ENCODE measurements around the gene GPS2.
A peak's percentile ranks its signal among the peaks of the same experiment; 100 is the strongest.

Gene GPS2

GRCh38 chr17:7329374-7329996, 14.3 kb upstream of the GPS2 start:
- H3K4me1 ChIP-seq (ENCODE audit: insufficient read depth, low read length, poor library complexity, severe bottlenecking) = peaks cover 25% of the 10 kb centered on the region
- peak overlapping the region; percentile 77 for H3K4me2 ChIP-seq (ENCODE audit: low read depth, low read length, poor library complexity, severe bottlenecking)
- H3K9ac ChIP-seq (ENCODE audit: low read depth, low read length, poor library complexity, severe bottlenecking) = peak overlapping the region; percentile 76
- H3K79me2 ChIP-seq (ENCODE audit: insufficient read depth, low read length) = peaks cover 21% of the 10 kb centered on the region
- no peaks in the 10 kb centered on the region for H3K9me3 ChIP-seq (ENCODE audit: insufficient read depth, low read depth, low read length)
- no peaks in the 10 kb centered on the region for H3K27me3 ChIP-seq (ENCODE audit: insufficient read depth, low read length, poor library complexity, severe bottlenecking)
- H3K9me2 ChIP-seq (replicated peaks; ENCODE audit: low read depth, low read length) = no peaks in the 10 kb centered on the region
- H3K36me3 ChIP-seq (ENCODE audit: insufficient read depth, low read length) = no peaks in the 10 kb centered on the region
- no peaks in the 10 kb centered on the region for H3F3A ChIP-seq (ENCODE audit: low read depth)
- TF ChIP-seq, protein P1, sequence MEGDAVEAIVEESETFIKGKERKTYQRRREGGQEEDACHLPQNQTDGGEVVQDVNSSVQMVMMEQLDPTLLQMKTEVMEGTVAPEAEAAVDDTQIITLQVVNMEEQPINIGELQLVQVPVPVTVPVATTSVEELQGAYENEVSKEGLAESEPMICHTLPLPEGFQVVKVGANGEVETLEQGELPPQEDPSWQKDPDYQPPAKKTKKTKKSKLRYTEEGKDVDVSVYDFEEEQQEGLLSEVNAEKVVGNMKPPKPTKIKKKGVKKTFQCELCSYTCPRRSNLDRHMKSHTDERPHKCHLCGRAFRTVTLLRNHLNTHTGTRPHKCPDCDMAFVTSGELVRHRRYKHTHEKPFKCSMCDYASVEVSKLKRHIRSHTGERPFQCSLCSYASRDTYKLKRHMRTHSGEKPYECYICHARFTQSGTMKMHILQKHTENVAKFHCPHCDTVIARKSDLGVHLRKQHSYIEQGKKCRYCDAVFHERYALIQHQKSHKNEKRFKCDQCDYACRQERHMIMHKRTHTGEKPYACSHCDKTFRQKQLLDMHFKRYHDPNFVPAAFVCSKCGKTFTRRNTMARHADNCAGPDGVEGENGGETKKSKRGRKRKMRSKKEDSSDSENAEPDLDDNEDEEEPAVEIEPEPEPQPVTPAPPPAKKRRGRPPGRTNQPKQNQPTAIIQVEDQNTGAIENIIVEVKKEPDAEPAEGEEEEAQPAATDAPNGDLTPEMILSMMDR (conservative IDR thresholded peaks at IDR 0.05; ENCODE audit: low read length) = no peak
- no peak for TF ChIP-seq EZH2phosphoT487 (IDR thresholded peaks at IDR 0.05; ENCODE audit: borderline replicate concordance)
- peak overlapping the region; percentile 84 for H3K4me3 ChIP-seq (ENCODE audit: low read length, poor library complexity, severe bottlenecking)
- H2AFZ ChIP-seq (ENCODE audit: low read length) = peak overlapping the region; percentile 78
- H4K20me1 ChIP-seq (ENCODE audit: insufficient read depth, low read length, poor library complexity, severe bottlenecking) = peaks cover 5% of the 10 kb centered on the region

GRCh38 chr17:7328840-7329373, 13.7 kb upstream of the GPS2 start, which contains the start of gene NEURL4:
Gene NEURL4, minus strand, starts transcription at chr17:7329335. Its CDS starts 23 bp downstream, at chr17:7329312.
- Histone ChIP-seq H2AFZ (ENCODE audit: low read length) (peak within 1 kb of the TSS; percentile 78), H3K4me2 (ENCODE audit: low read depth, low read length, poor library complexity, severe bottlenecking) (peak within 1 kb of the TSS; percentile 82), H3K27me3 (ENCODE audit: insufficient read depth, low read length, poor library complexity, severe bottlenecking) (no peaks in the 10 kb centered on the region), H3K9me3 (ENCODE audit: insufficient read depth, low read depth, low read length) (no peaks in the 10 kb centered on the region), H3K36me3 (ENCODE audit: insufficient read depth, low read length) (no peaks in the 10 kb centered on the region; the same call in 1 of the 2 replicates), H3K79me2 (ENCODE audit: insufficient read depth, low read length) (peaks cover 21% of the 10 kb centered on the region), H3K4me1 (ENCODE audit: insufficient read depth, low read length, poor library complexity, severe bottlenecking) (peaks cover 24% of the 10 kb centered on the region), H3K9ac (ENCODE audit: low read depth, low read length, poor library complexity, severe bottlenecking) (peak within 1 kb of the TSS; percentile 76), H3F3A (ENCODE audit: low read depth) (no peaks in the 10 kb centered on the region), H3K9me2 (replicated peaks; ENCODE audit: low read depth, low read length) (no peaks in the 10 kb centered on the region), H4K20me1 (ENCODE audit: insufficient read depth, low read length, poor library complexity, severe bottlenecking) (peaks cover 5% of the 10 kb centered on the region), H3K4me3 (ENCODE audit: low read length, poor library complexity, severe bottlenecking) (peak within 1 kb of the TSS; percentile 84)
- TF ChIP-seq, protein P1 (conservative IDR thresholded peaks at IDR 0.05; ENCODE audit: low read length) = 0 out of 2 replicates have a peak, but pooled peaks have one; percentile 16
- TF ChIP-seq EZH2phosphoT487 (IDR thresholded peaks at IDR 0.05; ENCODE audit: borderline replicate concordance) = no peak

GRCh38 chr17:7328009-7328408, 12.8 kb upstream of the GPS2 start:
- H3K27me3 ChIP-seq (ENCODE audit: insufficient read depth, low read length, poor library complexity, severe bottlenecking) = no peaks in the 10 kb centered on the region
- TF ChIP-seq EZH2phosphoT487 (IDR thresholded peaks at IDR 0.05; ENCODE audit: borderline replicate concordance) = no peak
- H3K36me3 ChIP-seq (ENCODE audit: insufficient read depth, low read length) = peaks cover 9% of the 10 kb centered on the region; the same call in 1 of the 2 replicates
- no peaks in the 10 kb centered on the region for H3F3A ChIP-seq (ENCODE audit: low read depth)
- H3K4me3 ChIP-seq (ENCODE audit: low read length, poor library complexity, severe bottlenecking) = peak overlapping the region; percentile 84
- peaks cover 24% of the 10 kb centered on the region for H3K4me1 ChIP-seq (ENCODE audit: insufficient read depth, low read length, poor library complexity, severe bottlenecking)
- peak overlapping the region; percentile 82 for H3K4me2 ChIP-seq (ENCODE audit: low read depth, low read length, poor library complexity, severe bottlenecking)
- no peaks in the 10 kb centered on the region for H3K9me2 ChIP-seq (replicated peaks; ENCODE audit: low read depth, low read length)
- H2AFZ ChIP-seq (ENCODE audit: low read length) = no peak overlapping the region
- H3K9me3 ChIP-seq (ENCODE audit: insufficient read depth, low read depth, low read length) = no peaks in the 10 kb centered on the region
- peaks cover 5% of the 10 kb centered on the region for H4K20me1 ChIP-seq (ENCODE audit: insufficient read depth, low read length, poor library complexity, severe bottlenecking)
- H3K79me2 ChIP-seq (ENCODE audit: insufficient read depth, low read length) = peaks cover 21% of the 10 kb centered on the region
- peak overlapping the region; percentile 76 for H3K9ac ChIP-seq (ENCODE audit: low read depth, low read length, poor library complexity, severe bottlenecking)

All from Loucy (cell line).